Duodenal mucosa (tissue), 2 donors: ENCODE measurements around the gene AVPR1B.

ENCODE experiments used
- H3K27ac ChIP-seq: one replicate; pipeline ENCODE4 v1.7.0; 2013; ENCODE audit warnings: low read depth, low read length
- H3K27me3 ChIP-seq, 2 donors: one replicate each; pipeline ENCODE4 v1.7.0; 2013; ENCODE audit warnings: low read length in 2 of 2, control low read depth in 1 of 2; ENCODE audit not compliant: insufficient read depth in 2 of 2, control insufficient read depth in 1 of 2
- H3K36me3 ChIP-seq, 2 donors: one replicate each; pipeline ENCODE4 v1.7.0; 2013; ENCODE audit warnings: low read length in 2 of 2, control low read depth in 1 of 2; ENCODE audit not compliant: insufficient read depth in 2 of 2, control insufficient read depth in 1 of 2
- H3K4me1 ChIP-seq, 2 donors: one replicate each; pipeline ENCODE4 v1.7.0; 2013; ENCODE audit warnings: low read length in 2 of 2, control low read depth in 1 of 2; ENCODE audit not compliant: insufficient read depth in 2 of 2, control insufficient read depth in 1 of 2
- H3K4me3 ChIP-seq, 2 donors: one replicate each; pipeline ENCODE4 v1.7.0; 2013; ENCODE audit warnings: low read length in 2 of 2, low read depth in 1 of 2
- H3K9ac ChIP-seq, 2 donors: one replicate each; pipeline ENCODE4 v1.7.0; 2013; ENCODE audit warnings: low read length in 2 of 2, low read depth in 1 of 2
- H3K9me3 ChIP-seq, 2 donors: one replicate each; pipeline ENCODE4 v1.7.0; 2013; ENCODE audit warnings: low read length in 2 of 2, control low read depth in 1 of 2; ENCODE audit not compliant: control insufficient read depth in 1 of 2

The AVPR1B gene

GRCh38 chr1:206083750-206084149 lies 33.4 kb downstream of the AVPR1B start:
- Histone ChIP-seq H3K4me3 (no peak overlapping the region), H3K9me3 (no peaks in the 10 kb centered on the region), H3K36me3 (no peaks in the 10 kb centered on the region), H3K27me3 (peaks cover 0 to 3% of the 10 kb centered on the region in 2 donors), H3K9ac (no peak overlapping the region), H3K27ac (no peak overlapping the region), H3K4me1 (no peaks in the 10 kb centered on the region)

- no peaks in the 10 kb centered on the region for H3K36me3 ChIP-seq
- peaks cover 0 to 3% of the 10 kb centered on the region in 2 donors for H3K27me3 ChIP-seq
- no peak overlapping the region for H3K9ac ChIP-seq
- no peaks in the 10 kb centered on the region for H3K9me3 ChIP-seq
- H3K27ac ChIP-seq, result no peak overlapping the region
- H3K4me1 ChIP-seq, result no peaks in the 10 kb centered on the region
- no peak overlapping the region for H3K4me3 ChIP-seq
These were observed 34.1 kb downstream of the AVPR1B start for GRCh38 chr1:206082831-206083695.

- H3K4me1 ChIP-seq, result no peaks in the 10 kb centered on the region
- H3K9me3 ChIP-seq, result no peaks in the 10 kb centered on the region
- H3K9ac ChIP-seq, result no peak overlapping the region
- H3K4me3 ChIP-seq, result no peak overlapping the region
- H3K27me3 ChIP-seq, result peaks cover 0 to 3% of the 10 kb centered on the region in 2 donors
- no peaks in the 10 kb centered on the region for H3K36me3 ChIP-seq
- no peak overlapping the region for H3K27ac ChIP-seq
These were observed 35.3 kb downstream of the AVPR1B start for GRCh38 chr1:206081856-206082255.

- Histone ChIP-seq H3K4me3 (no peak overlapping the region), H3K27ac (no peak overlapping the region), H3K9me3 (no peaks in the 10 kb centered on the region), H3K9ac (no peak overlapping the region), H3K36me3 (no peaks in the 10 kb centered on the region), H3K27me3 (peaks cover 0 to 3% of the 10 kb centered on the region in 2 donors), H3K4me1 (no peaks in the 10 kb centered on the region)
These were observed 37.0 kb downstream of the AVPR1B start for GRCh38 chr1:206080026-206080820.

GRCh38 chr1:206079135-206079534 lies 38.1 kb downstream of the AVPR1B start:
- peaks cover 0 to 3% of the 10 kb centered on the region in 2 donors for H3K27me3 ChIP-seq
- H3K27ac ChIP-seq, result no peak overlapping the region
- H3K4me3 ChIP-seq, result no peak overlapping the region
- no peaks in the 10 kb centered on the region for H3K36me3 ChIP-seq
- H3K4me1 ChIP-seq, result no peaks in the 10 kb centered on the region
- no peaks in the 10 kb centered on the region for H3K9me3 ChIP-seq
- H3K9ac ChIP-seq, result no peak overlapping the region

- Histone ChIP-seq H3K9ac (no peak overlapping the region), H3K27me3 (peaks cover 0 to 3% of the 10 kb centered on the region in 2 donors), H3K4me3 (no peak overlapping the region), H3K9me3 (no peaks in the 10 kb centered on the region), H3K36me3 (no peaks in the 10 kb centered on the region), H3K27ac (no peak overlapping the region), H3K4me1 (no peaks in the 10 kb centered on the region)
These were observed 41.1 kb downstream of the AVPR1B start for GRCh38 chr1:206075786-206076755.

- Histone ChIP-seq H3K9me3 (no peaks in the 10 kb centered on the region), H3K9ac (no peak overlapping the region), H3K4me1 (no peaks in the 10 kb centered on the region), H3K27me3 (no peaks in the 10 kb centered on the region), H3K4me3 (no peak overlapping the region), H3K36me3 (no peaks in the 10 kb centered on the region), H3K27ac (no peak overlapping the region)
These were observed 42.3 kb downstream of the AVPR1B start for GRCh38 chr1:206074839-206075238.

- H3K27ac ChIP-seq, result no peak overlapping the region
- no peaks in the 10 kb centered on the region for H3K27me3 ChIP-seq
- no peaks in the 10 kb centered on the region for H3K9me3 ChIP-seq
- H3K4me1 ChIP-seq, result peaks cover 6 to 8% of the 10 kb centered on the region in 2 donors
- H3K36me3 ChIP-seq, result no peaks in the 10 kb centered on the region
- H3K9ac ChIP-seq, result no peak overlapping the region
- no peak overlapping the region for H3K4me3 ChIP-seq
These were observed 46.4 kb downstream of the AVPR1B start for GRCh38 chr1:206070627-206071304.

GRCh38 chr1:206068314-206068713 lies 48.9 kb downstream of the AVPR1B start:
- Histone ChIP-seq H3K9ac (no peak overlapping the region), H3K27me3 (no peaks in the 10 kb centered on the region), H3K4me1 (peaks cover 6 to 8% of the 10 kb centered on the region in 2 donors), H3K4me3 (no peak overlapping the region), H3K36me3 (no peaks in the 10 kb centered on the region), H3K27ac (no peak overlapping the region), H3K9me3 (no peaks in the 10 kb centered on the region)
